Measurements from ENCODE around the gene RPL10A. TPM values are rescaled to one million over a fixed set of nuclear protein-coding genes. Genes with fewer than 3 reads are reported as not detected.

Gene RPL10A
- total and polyA plus RNA-seq, 2 of the 8 experiments (the other 6 are each of a cell fraction or from before 2014, with no cell fraction given): 1,893 to 2,948 TPM

- no peak for TF ChIP-seq KDM4A (IDR thresholded peaks at IDR 0.05; ENCODE audit: low read depth, low read length, severe bottlenecking)
- TF ChIP-seq GABPA (IDR thresholded peaks at IDR 0.05; ENCODE audit: borderline replicate concordance, insufficient read depth, low read length): no peak
- TF ChIP-seq ZNF274 (IDR thresholded peaks at IDR 0.05; ENCODE audit: borderline replicate concordance, extremely low read depth, low read length): no peak
- no peak for TF ChIP-seq HDAC6 (IDR thresholded peaks at IDR 0.05; ENCODE audit: low read depth, low read length)
- TF ChIP-seq SRF (IDR thresholded peaks at IDR 0.05; ENCODE audit: low read depth, low read length): no peak
- TF ChIP-seq CHD2 (IDR thresholded peaks at IDR 0.05; ENCODE audit: low read length): no peak
- TF ChIP-seq KDM1A (IDR thresholded peaks at IDR 0.05; ENCODE audit: borderline replicate concordance, low read length): no peak
- TF ChIP-seq, protein P1, sequence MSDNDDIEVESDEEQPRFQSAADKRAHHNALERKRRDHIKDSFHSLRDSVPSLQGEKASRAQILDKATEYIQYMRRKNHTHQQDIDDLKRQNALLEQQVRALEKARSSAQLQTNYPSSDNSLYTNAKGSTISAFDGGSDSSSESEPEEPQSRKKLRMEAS (IDR thresholded peaks at IDR 0.05): no peak
Observed at GRCh38 chr6:35511562-35511941, 43.4 kb downstream of the RPL10A start (continued).

All from H1 (cell line).